Activated B cell treated with CpG ODN at 0.5 μM for 24 hours (primary cell): ENCODE data around the gene ATAT1. TPM values are rescaled to one million over a fixed set of nuclear protein-coding genes. Genes with fewer than 3 reads are reported as not detected.

Experiments
- ATAC-seq: fragments of 200-7000 bp; cut with Tn5 transposase; one replicate; pipeline ENCODE4 v1.10.0; 2021; ENCODE audit warnings: low read depth, mild to moderate bottlenecking, moderate library complexity
- CTCF ChIA-PET: fragments of 350-600 bp; sonication (Branson Sonifier 250); formaldehyde crosslinking; loops from one replicate; lab custom pipeline; 2021; ENCODE audit warnings: antibody characterized with exemption; lab: Charles Lee
- POLR2A ChIA-PET: fragments of 350-600 bp; sonication (Branson Sonifier 250); formaldehyde crosslinking; loops from one replicate; lab custom pipeline; 2021; ENCODE audit warnings: antibody characterized with exemption; lab: Charles Lee
- DNase-seq: peaks from one replicate; pipeline ENCODE4 v3.0.0; 2022
- H3K27ac Mint-ChIP-seq: one replicate; pipeline ENCODE4 v1.8.0; 2020; ENCODE audit warnings: mixed read lengths
- H3K27me3 Mint-ChIP-seq: one replicate; pipeline ENCODE4 v1.8.0; 2021; ENCODE audit warnings: mixed read lengths
- H3K36me3 Mint-ChIP-seq: one replicate; pipeline ENCODE4 v1.8.0; 2021; ENCODE audit warnings: low read depth, mixed read lengths
- H3K4me1 Mint-ChIP-seq: one replicate; pipeline ENCODE4 v1.8.0; 2021; ENCODE audit warnings: mixed read lengths
- H3K4me3 Mint-ChIP-seq: one replicate; pipeline ENCODE4 v1.8.0; 2020; ENCODE audit warnings: mild to moderate bottlenecking, mixed read lengths
- H3K9me3 Mint-ChIP-seq: one replicate; pipeline ENCODE4 v1.8.0; 2020; ENCODE audit warnings: mixed read lengths
- intact Hi-C: fragments of 100-400 bp; cut with micrococcal nuclease; formaldehyde crosslinking; loops from one replicate; pipeline ENCODE4 v1.15.1; 2024
- total RNA-seq: library from RNA; stranded (reverse); gene quantifications from 2 replicates; pipeline ENCODE4 v1.2.3, GENCODE V29; 2022
- TF ChIP-seq, protein P1 (sequence below): fragments of 200-600 bp; IDR thresholded peaks from one replicate; pipeline ENCODE4 v1.8.0; 2022; ENCODE audit warnings: antibody characterized with exemption, mild to moderate bottlenecking

ATAT1 gene
- total RNA-seq, 1 donor from 2014 or later, result 10.3 TPM

DNA sequence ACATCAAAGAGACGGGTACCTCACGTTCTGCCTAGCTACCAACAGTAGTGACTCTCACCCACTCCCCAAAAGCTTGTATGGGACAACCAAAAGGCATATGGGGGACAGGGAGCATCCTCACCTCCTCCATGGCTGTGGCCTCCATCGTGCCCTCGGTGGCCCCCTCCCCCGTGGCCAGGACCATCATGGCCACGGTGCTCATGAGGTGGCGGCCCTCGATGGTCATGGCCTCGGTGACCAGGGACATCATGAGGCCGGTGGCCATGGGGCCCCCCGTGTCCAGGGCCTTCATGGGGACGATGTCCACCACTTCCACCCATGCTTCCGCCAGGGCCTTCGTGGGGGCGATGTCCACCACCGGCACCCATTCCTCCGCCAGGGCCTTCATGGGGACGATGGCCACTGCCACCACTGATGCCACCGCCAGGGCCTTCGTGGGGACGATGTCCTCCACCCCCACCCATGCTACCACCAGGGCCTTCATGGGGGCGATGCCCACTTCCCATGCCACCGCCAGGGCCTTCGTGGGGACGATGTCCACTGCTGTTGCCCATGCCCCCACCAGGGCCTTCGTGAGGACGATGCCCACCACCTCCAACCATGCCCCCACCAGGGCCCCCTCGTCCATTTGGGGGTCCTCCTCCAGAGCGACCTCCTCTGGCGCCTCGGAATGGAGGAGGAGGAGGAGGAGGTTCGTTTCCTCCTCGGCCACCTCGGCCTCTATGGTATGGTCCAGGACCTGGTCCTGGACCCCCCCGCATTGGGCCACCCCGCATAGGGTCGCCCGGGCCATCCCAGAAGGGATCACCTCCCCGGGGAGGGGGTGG is 24.6 kb upstream of the ATAT1 start:
- Mint-ChIP-seq H3K36me3 (peaks cover 78% of the 10 kb centered on the region), H3K9me3 (no peaks in the 10 kb centered on the region), H3K27ac (no peak overlapping the region), H3K4me1 (peaks cover 11% of the 10 kb centered on the region), H3K4me3 (no peak overlapping the region), H3K27me3 (no peaks in the 10 kb centered on the region)
- POLR2A ChIA-PET, result interaction anchor here (0.6 to 6.3 kb wide), 4 partner anchors 12 to 64 kb away, joined by 3 to 75 read pairs (median 4); partner anchors contain the start of genes ABCF1 and MRPS18B
- ATAC-seq, result no peak
- TF ChIP-seq, protein P1, sequence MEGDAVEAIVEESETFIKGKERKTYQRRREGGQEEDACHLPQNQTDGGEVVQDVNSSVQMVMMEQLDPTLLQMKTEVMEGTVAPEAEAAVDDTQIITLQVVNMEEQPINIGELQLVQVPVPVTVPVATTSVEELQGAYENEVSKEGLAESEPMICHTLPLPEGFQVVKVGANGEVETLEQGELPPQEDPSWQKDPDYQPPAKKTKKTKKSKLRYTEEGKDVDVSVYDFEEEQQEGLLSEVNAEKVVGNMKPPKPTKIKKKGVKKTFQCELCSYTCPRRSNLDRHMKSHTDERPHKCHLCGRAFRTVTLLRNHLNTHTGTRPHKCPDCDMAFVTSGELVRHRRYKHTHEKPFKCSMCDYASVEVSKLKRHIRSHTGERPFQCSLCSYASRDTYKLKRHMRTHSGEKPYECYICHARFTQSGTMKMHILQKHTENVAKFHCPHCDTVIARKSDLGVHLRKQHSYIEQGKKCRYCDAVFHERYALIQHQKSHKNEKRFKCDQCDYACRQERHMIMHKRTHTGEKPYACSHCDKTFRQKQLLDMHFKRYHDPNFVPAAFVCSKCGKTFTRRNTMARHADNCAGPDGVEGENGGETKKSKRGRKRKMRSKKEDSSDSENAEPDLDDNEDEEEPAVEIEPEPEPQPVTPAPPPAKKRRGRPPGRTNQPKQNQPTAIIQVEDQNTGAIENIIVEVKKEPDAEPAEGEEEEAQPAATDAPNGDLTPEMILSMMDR, result no peak
- CTCF ChIA-PET, result no interaction called here
- intact Hi-C loops, result no loop called here
- no peak for DNase-seq

DNA sequence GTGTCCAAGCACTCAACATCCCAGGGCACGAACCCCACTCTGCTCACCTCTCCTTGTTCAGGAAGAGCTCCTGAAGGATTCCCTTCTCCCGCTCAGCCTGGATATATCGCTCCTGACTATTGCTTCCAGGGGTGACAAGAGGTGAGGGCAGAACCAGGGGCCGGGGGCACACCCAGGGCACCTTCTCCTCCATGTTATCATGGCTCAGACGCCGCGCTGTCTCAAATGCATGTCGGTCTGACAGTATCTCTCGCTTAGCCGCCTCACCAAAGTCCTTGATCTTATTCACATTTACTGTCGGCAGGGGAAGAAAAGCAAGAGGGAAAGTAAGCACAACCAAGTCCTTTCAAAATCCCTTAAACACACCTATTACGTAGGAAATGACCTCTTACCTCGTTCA is 22.7 kb upstream of the ATAT1 start:
- intact Hi-C loops, result loop anchor here (1.0 kb wide), 1 partner anchor 8 kb away; no protein-coding TSS in a partner anchor
- no peak for ATAC-seq
- H3K36me3 Mint-ChIP-seq, result peaks cover 88% of the 10 kb centered on the region
- H3K27me3 Mint-ChIP-seq, result no peaks in the 10 kb centered on the region
- ChIA-PET CTCF (interaction anchor here (1.8 kb wide), 1 partner anchor 127 kb away, joined by 6 read pairs; no protein-coding TSS in a partner anchor), POLR2A (interaction anchor here (1.2 kb wide), 1 partner anchor 13 kb away, joined by 3 read pairs; the partner anchor contains the start of genes MRPS18B and PPP1R10)
- no peak for DNase-seq
- TF ChIP-seq, protein P1, result no peak
- no peak overlapping the region for H3K4me3 Mint-ChIP-seq
- H3K9me3 Mint-ChIP-seq, result no peaks in the 10 kb centered on the region
- peak overlapping the region; percentile 24 for H3K27ac Mint-ChIP-seq
- H3K4me1 Mint-ChIP-seq, result peaks cover 6% of the 10 kb centered on the region

DNA sequence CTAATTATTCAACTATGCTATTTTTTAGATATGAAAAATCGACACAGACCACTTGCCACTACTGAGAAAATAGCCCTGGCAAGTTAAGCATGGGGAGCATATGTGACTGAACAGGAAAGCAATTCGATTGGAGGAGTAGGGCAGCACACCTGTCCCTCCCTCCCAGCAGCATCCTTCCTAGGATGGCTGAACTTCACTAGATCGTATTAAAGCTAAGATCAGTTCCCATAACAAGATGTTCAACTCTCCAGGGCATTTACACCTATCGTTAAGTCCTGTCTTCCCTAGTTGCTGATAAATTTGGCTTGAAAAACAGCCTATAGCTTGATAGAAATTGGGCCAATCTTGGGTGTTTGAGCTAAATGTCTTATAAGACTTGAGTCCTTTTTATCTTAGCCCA is 16.6 kb upstream of the ATAT1 start:
- POLR2A ChIA-PET, result interaction anchor here (0.6 to 1.3 kb wide), 6 partner anchors 11 to 1241 kb away, joined by 3 to 5 read pairs (median 4); partner anchors contain the start of gene ABCF1
- ATAC-seq, result no peak
- Mint-ChIP-seq H3K9me3 (no peaks in the 10 kb centered on the region), H3K4me1 (peaks cover 58% of the 10 kb centered on the region), H3K4me3 (no peak overlapping the region), H3K27ac (peak overlapping the region; percentile 27), H3K36me3 (peaks cover 70% of the 10 kb centered on the region), H3K27me3 (no peaks in the 10 kb centered on the region)
- DNase-seq, result no peak
- TF ChIP-seq, protein P1, result no peak
- CTCF ChIA-PET, result interaction anchor here (1.0 to 1.5 kb wide), 6 partner anchors 12 to 128 kb away, joined by 3 to 6 read pairs (median 4); no protein-coding TSS in a partner anchor
- intact Hi-C loops, result no loop called here

DNA sequence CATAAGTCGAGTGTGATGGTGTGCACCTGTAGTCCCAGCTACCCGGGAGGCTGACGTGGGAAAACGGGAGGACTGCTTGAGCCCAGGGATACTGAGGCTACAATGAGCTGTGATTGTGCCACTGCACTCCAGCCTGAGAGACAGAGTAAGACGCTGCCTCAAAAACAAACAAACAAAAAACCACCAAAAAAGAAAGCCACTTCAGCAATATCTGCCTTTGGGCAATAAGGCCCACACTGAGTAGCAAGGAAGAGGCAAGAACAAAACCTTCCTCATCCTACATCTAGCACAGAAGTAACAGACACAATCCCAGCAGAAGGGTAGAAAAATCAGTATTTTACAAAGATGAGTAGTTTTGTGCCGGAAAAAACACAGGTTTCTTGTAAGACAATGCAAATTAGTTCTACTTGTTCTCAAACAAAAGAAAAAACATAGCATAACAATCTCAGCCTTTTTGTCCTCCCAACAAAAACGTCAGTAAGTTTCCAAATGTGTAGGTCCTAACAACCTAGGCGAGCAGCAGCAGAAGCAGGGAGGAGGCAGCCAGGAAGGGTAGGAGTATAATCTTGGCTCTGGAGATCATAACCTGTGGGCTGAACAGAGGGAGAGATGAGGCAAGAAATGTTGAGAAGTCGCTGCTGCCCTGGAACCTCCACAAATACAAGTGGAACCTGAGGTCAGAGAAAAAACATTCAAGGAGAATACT is 15.4 kb upstream of the ATAT1 start:
- H3K27ac Mint-ChIP-seq, result peak overlapping the region; percentile 38
- peaks cover 58% of the 10 kb centered on the region for H3K4me1 Mint-ChIP-seq
- H3K4me3 Mint-ChIP-seq, result no peak overlapping the region

More for the DNA sequence above, 15.4 kb upstream of the ATAT1 start:
- ChIA-PET CTCF (interaction anchor here (1.0 to 1.5 kb wide), 5 partner anchors 13 to 129 kb away, joined by 3 to 6 read pairs (median 4); no protein-coding TSS in a partner anchor), POLR2A (interaction anchor here (0.6 to 4.8 kb wide), 7 partner anchors 11 to 128 kb away, joined by 3 to 75 read pairs (median 4); partner anchors contain the start of gene ABCF1)
- Mint-ChIP-seq H3K27me3 (no peaks in the 10 kb centered on the region), H3K36me3 (peaks cover 71% of the 10 kb centered on the region), H3K9me3 (no peaks in the 10 kb centered on the region)
- TF ChIP-seq, protein P1, result no peak
- ATAC-seq (no peak), DNase-seq (no peak)
- intact Hi-C loops, result no loop called here
